Stimulated activated naive CD4-positive, alpha-beta T cell treated with Interleukin-2 at 50 U/mL for 16 hours (primary cell): ENCODE measurements around the gene MAP4K3.

Experiments used
- DNase-seq: peaks from one replicate; lab custom pipeline; 2025; lab: John Stamatoyannopoulos, UW

Gene MAP4K3

DNA sequence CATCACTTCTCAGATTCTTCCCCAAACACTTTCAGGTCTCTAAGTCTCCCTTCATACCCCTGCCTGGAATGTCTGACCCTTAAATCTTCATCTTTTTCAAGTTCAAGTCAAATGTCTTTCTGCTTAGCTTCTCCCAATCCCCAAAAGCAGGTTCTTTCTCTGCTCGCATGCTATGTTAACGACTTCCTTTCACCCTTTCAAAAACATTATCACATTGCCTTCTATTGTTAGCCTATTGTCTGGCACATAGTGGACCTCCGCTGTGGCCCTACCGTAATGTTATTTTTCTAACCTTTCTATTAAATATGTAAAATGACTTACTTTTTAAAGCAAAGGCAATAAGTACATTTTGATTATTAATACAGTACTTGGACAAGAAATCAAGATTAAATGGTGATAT lies 195.5 kb downstream of the MAP4K3 start:
- DNase-seq: no peak

GRCh38 chr2:39240758-39241157 lies 196.3 kb downstream of the MAP4K3 start:
- DNase-seq: no peak

GRCh38 chr2:39234754-39235153 lies 202.3 kb downstream of the MAP4K3 start:
- DNase-seq: no peak

GRCh38 chr2:39232141-39232540 lies 204.9 kb downstream of the MAP4K3 start:
- DNase-seq: no peak

DNA sequence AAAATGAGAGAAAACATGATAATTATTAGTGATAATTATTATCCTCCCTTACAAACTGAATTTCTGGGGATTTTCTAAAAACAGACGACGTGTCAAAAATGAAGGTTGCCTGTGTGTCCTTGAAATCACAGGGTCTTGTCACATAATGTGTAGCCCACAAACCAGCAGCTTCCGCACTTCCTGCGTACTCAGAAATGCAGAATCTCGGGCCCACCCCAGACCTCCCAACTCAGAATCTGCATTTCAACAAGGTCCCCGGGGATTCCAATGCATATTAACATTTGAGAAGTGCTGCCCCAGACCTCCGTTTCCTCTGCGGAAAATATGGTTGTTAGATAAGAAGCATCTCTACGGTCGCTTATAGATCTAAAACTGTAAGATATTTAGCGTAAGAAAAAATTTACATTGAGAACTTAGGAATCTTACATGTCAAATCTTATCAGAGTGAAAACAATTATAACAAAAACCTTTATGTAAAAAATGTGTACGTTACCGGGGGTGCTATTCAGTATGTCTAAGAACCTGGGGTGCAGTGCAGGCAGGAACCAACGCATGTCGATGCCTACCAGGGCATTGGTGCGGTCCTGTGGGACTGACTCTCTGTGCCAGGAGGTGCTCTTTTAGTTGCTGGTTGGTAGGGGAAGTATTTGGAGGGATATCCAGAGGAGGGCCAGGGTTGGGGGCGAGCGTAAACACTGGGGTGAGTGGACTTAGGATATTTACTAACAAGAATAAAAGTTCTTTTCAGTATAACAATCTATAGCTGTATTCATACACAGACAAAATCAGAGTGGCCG lies 208.5 kb downstream of the MAP4K3 start:
- DNase-seq: no peak

DNA sequence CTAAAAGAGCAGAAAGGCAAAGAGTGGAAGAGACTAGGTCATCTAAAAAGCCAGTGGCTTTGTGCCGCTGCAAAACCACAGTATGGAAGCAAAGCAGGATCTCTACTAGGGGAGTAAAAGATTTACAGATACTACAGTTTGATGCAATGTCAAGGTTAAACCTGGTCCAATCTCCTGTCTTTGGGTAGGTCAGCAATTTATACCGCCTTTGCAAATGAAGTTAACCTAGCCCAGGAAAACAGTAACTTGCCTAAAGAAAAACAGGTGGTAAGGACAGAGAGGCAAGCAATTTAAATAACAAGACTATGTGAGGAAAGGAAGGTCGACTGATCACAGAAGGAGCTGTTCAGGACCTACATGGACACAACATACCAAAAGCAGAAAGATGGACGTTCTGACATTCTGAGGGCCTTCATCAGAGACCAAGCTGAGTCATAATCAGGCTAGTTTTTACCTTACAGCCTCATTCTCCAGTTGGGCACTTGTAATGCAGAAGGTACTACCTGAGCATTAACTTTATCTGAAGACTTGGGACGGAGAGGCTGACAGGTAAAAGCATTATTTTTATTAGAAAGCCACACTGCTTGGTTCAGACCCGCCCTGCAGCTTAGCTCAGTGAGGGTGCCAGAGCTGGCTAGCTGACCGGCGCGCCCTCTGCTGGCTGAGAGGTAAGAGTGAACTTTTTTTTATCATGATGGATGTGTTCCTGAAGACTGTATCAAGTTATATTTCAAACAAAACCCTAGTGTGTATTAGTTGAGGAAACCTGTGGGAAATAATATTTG lies 209.3 kb downstream of the MAP4K3 start:
- peak; percentile 80 for DNase-seq

DNA sequence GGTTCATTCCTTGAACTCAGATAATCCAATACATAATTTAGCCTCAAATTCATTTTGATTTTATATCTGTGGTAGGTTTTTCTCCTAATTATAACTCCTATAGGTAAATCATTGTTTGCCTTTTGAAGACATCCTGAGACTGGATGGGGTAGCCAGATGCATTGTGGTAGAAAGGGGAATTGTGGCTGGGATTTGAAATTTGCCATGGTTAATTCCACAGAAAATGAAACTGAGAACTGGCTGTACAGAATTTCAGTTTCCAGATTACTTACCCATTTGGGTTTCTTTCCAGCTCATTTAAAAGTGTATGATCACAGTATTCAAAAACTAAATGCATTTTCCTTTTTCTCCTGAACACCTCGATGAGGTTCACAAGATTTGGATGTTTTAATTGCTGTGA lies 211.5 kb downstream of the MAP4K3 start:
- DNase-seq: no peak

DNA sequence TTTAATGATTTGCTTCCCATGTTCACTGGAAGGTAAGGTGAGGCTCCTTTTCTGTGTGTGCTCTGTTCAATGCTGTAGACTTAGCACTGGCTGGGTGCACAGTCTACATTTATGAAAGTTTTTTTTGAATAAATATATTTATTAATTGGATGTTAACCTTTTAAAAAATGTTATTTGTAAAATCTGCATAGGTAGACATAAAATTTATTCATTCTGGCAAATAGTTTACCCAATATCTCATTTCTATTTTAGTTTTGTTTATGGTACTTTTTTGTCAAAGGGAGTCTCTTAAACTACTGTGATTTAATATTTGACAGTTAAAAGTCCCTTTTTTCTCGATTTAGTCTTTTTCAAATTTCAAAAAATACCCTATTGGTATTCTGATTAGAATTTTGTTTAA lies 213.2 kb downstream of the MAP4K3 start:
- DNase-seq: no peak

DNA sequence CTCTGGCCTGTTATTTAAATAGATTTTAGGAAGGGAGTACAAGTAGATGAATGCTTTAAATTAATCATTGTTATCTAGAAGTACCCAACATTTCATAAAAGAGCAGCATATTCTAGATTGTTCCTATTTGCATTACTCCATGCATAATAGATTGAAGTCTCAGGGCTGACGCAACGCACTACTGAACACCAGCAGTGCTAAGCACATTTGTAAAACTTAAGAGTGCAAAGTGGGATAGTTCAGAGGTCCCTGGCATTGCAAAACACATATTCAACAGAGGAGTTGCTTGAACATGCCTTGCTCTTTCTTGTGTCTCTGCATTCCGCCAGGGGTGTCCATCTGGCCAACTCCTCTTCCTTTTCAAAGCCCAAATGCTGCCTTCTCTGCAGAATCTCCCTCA lies 215.6 kb downstream of the MAP4K3 start:
- no peak for DNase-seq

- DNase-seq: no peak
These were observed 216.9 kb downstream of the MAP4K3 start for GRCh38 chr2:39220136-39220535.

- no peak for DNase-seq
These were observed 218.7 kb downstream of the MAP4K3 start for GRCh38 chr2:39218391-39218790.

DNA sequence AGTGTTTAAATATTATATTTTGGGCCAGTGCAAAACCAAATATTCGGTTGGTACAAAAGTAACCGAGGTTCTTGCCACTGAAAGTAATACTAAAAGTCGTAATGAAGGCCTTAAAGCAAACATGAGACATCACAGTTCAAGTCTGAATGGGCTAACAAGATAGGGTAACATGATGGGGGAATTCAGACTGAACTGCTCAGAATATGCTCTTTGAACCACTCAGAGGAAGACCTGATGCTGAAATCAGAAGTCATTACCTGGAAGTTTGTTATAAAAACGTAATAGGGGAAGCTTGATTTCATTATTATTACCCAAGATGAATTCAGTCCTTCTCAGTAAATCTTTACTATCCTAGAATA lies 219.9 kb downstream of the MAP4K3 start:
- no peak for DNase-seq

DNA sequence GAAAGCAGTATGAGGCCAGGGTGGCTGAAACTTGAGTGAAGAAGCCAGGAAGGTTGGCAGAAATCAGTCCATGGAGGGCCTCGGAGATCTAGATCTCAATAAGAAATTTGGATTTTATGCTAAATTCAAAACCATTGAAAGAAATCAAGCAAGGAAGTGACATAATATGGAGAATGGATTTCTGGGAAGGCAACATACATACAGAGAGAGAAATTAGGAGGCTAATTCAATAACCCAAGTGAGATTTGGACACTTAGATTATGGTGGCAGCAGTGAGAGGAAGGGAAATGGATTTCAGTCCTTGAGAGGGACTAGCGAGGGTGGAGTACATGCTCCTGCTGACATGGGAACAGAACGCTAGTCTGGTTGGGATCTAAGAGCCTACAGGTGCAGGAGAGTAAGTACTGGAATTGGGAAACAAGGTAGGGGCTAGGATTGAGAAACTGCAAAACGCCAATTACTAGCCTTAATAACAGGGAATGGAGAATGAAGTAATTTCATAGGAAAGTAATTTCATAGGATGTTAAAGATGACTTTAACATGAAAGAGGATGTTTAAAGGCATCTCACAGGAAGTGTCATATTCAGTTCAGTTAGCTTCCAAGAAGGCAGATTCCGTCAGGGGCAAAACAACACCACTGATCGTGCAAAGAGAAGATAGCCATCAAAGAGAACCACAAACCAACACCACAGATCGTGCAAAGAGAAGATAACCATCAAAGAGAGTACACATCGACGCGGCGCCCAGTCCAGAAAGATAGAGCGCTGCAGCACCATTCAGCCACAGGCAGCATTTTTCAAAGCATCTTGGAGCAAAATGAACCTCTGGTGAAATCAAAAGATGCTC lies 220.5 kb downstream of the MAP4K3 start:
- peak; percentile 70 for DNase-seq

- no peak for DNase-seq
These were observed 221.5 kb downstream of the MAP4K3 start for GRCh38 chr2:39215545-39215944.

DNA sequence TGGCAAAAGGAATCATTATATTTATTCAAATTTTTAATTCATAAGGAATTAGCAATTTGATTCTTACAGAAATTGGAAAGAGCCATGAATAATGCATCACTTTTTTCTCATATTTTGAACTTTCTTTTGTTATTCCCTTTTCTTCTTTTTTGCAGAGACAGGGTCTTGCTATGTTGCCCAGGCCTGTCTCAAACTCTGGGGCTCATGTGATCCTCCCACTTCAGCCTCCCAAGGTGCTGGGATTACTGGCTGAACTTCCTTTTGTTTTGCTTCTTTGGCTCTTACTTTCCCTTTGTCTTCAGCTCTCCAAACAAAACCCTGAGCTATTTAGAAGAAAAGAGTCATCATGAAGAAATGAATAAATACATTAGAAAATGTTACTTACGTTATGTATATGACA lies 224.1 kb downstream of the MAP4K3 start:
- no peak for DNase-seq

DNA sequence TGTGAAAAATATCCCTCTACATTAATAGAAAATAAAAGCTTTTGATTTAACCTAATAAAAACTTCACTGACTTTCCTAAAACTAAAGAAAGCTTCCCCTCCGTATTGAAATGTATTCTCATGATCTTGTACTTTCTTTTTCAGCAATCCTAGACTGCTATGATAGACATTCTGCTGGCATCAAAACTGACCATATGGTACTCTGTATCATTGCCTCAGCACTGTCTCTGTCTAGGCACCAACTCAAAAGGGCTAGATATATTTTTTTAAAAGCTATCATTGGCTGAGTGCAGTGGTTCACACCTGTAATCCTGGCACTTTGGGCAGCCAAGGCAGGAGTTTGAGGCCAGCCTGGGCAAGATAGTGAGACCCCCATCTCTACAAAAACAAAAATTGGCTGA lies 226.2 kb downstream of the MAP4K3 start:
- no peak for DNase-seq

GRCh38 chr2:39203382-39203781 lies 233.7 kb downstream of the MAP4K3 start:
- no peak for DNase-seq

GRCh38 chr2:39202639-39203369 lies 234.3 kb downstream of the MAP4K3 start:
- DNase-seq: no peak
